Measurements from ENCODE around the gene DNAI4.
"Not testable (repeated sequence)": the region's sequence is repeated elsewhere in the genome, so short reads cannot be mapped to it uniquely, and the experiment has no call there.

Gene DNAI4

GRCh38 chr1:66831529-66832239 is 93.0 kb downstream of the DNAI4 start:
- DNase-seq (ENCODE audit: low spot score), result no peak

- no peak for DNase-seq (ENCODE audit: low spot score)
Measured at GRCh38 chr1:66824771-66825170, 99.9 kb downstream of the DNAI4 start.

- DNase-seq (ENCODE audit: low spot score), result no peak
Measured at GRCh38 chr1:66809736-66810326, 114.8 kb downstream of the DNAI4 start.

GRCh38 chr1:66809245-66809644 is 115.4 kb downstream of the DNAI4 start:
- DNase-seq (ENCODE audit: low spot score), result no peak

- DNase-seq (ENCODE audit: low spot score), result not testable (repeated sequence)
Measured at GRCh38 chr1:66795839-66796238, 128.8 kb downstream of the DNAI4 start.

GRCh38 chr1:66791621-66792610 is 132.7 kb downstream of the DNAI4 start:
- no peak for DNase-seq (ENCODE audit: low spot score)

GRCh38 chr1:66788231-66788939 is 136.3 kb downstream of the DNAI4 start:
- no peak for DNase-seq (ENCODE audit: low spot score)

- DNase-seq (ENCODE audit: low spot score), result no peak
Measured at GRCh38 chr1:66787641-66788040, 137.0 kb downstream of the DNAI4 start.

- not testable (repeated sequence) for DNase-seq (ENCODE audit: low spot score)
Measured at GRCh38 chr1:66785800-66786199, 138.9 kb downstream of the DNAI4 start.

GRCh38 chr1:66779475-66780078 is 145.1 kb downstream of the DNAI4 start:
- no peak for DNase-seq (ENCODE audit: low spot score)

- no peak for DNase-seq (ENCODE audit: low spot score)
Measured at GRCh38 chr1:66778969-66779368, 145.7 kb downstream of the DNAI4 start.

- no peak for DNase-seq (ENCODE audit: low spot score)
Measured at GRCh38 chr1:66778266-66778665, 146.4 kb downstream of the DNAI4 start.

- DNase-seq (ENCODE audit: low spot score), result no peak
Measured at GRCh38 chr1:66777831-66778230, 146.8 kb downstream of the DNAI4 start.

- DNase-seq (ENCODE audit: low spot score), result no peak
Measured at GRCh38 chr1:66775646-66776045, 149.0 kb downstream of the DNAI4 start.

- DNase-seq (ENCODE audit: low spot score), result no peak
Measured at GRCh38 chr1:66774438-66774837, 150.2 kb downstream of the DNAI4 start.

GRCh38 chr1:66773227-66773626 is 151.4 kb downstream of the DNAI4 start:
- DNase-seq (ENCODE audit: low spot score), result no peak

GRCh38 chr1:66770694-66771093 is 154.0 kb downstream of the DNAI4 start:
- DNase-seq (ENCODE audit: low spot score), result no peak

- DNase-seq (ENCODE audit: low spot score), result no peak
Measured at GRCh38 chr1:66770240-66770639, 154.4 kb downstream of the DNAI4 start.

- no peak for DNase-seq (ENCODE audit: low spot score)
Measured at GRCh38 chr1:66769512-66770229, 155.0 kb downstream of the DNAI4 start.

- DNase-seq (ENCODE audit: low spot score), result no peak
Measured at GRCh38 chr1:66768965-66769364, 155.7 kb downstream of the DNAI4 start.

GRCh38 chr1:66767626-66768025 is 157.0 kb downstream of the DNAI4 start:
- DNase-seq (ENCODE audit: low spot score), result no peak

All from left forelimb (tissue), 1 donor.